ENCODE measurements around the gene LAMA4.

The LAMA4 gene

DNA sequence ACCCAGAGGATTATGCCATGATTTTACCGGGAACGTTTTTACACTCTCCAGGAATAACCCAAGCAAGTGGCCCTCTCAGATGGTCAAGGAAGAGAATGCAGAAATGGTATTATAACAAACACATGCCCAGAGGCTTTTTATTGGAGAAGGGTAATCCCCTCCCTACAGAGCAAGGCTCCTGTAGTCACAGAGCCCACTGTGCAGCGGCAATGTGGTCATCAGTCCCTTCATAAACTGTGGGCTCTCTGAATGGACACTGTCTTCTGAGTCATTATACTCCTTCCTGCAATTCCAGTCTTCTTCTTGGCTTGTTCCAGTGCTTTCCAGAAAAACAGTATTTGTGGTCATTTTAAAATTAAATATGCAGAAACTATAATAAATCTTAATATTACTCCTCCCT is 74.7 kb downstream of the LAMA4 start:
- TF ChIP-seq, protein P1, sequence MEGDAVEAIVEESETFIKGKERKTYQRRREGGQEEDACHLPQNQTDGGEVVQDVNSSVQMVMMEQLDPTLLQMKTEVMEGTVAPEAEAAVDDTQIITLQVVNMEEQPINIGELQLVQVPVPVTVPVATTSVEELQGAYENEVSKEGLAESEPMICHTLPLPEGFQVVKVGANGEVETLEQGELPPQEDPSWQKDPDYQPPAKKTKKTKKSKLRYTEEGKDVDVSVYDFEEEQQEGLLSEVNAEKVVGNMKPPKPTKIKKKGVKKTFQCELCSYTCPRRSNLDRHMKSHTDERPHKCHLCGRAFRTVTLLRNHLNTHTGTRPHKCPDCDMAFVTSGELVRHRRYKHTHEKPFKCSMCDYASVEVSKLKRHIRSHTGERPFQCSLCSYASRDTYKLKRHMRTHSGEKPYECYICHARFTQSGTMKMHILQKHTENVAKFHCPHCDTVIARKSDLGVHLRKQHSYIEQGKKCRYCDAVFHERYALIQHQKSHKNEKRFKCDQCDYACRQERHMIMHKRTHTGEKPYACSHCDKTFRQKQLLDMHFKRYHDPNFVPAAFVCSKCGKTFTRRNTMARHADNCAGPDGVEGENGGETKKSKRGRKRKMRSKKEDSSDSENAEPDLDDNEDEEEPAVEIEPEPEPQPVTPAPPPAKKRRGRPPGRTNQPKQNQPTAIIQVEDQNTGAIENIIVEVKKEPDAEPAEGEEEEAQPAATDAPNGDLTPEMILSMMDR (conservative IDR thresholded peaks at IDR 0.05; ENCODE audit: low read length): no peak
- DNase-seq (ENCODE audit: low read depth): no peak
- H3K4me3 ChIP-seq (ENCODE audit: low read length): no peak overlapping the region

DNA sequence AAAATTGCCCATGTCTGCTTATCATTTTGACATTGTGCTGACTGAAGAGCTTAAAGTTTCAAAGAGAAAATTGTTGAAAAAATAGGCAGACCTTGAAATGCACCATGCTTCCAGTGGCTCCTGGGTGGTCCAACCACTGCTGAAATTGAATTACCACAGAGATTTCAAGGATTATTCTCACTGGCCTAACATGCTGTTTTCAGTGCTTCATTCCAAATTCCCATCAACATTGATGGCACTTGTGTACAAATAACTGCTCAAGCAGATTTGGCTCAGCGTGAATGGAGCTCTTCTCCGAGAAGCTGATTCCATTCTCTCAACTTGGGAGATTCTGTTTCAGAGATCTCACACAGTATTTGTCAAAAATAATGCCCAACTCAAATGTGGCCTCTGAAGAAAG is 75.5 kb downstream of the LAMA4 start:
- TF ChIP-seq, protein P1 (conservative IDR thresholded peaks at IDR 0.05; ENCODE audit: low read length): no peak
- H3K4me3 ChIP-seq (ENCODE audit: low read length): no peak overlapping the region

DNA sequence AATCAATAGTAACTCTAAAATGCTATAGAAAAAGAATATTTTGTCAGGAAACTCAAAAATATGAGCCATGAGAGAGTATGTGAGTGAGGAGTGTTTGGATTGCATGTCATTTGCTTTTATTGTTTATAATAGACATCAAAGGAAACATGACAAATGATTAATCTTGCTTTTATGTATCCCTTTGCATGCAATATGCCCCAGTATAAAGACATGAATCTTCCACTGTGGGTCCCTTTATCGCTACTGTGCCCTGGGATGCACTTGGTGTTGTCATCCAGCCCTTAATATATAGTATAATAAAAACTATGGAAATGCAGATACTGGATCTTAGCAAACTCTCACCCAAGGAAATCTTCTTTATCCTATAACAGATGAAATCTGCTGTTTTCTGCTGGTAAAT is 77.3 kb downstream of the LAMA4 start:
- TF ChIP-seq, protein P1 (conservative IDR thresholded peaks at IDR 0.05; ENCODE audit: low read length): no peak
- H3K4me3 ChIP-seq (ENCODE audit: low read length): no peak overlapping the region
- DNase-seq (ENCODE audit: low read depth): no peak

More for the DNA sequence above, 75.5 kb downstream of the LAMA4 start:
- DNase-seq (ENCODE audit: low read depth): no peak

DNA sequence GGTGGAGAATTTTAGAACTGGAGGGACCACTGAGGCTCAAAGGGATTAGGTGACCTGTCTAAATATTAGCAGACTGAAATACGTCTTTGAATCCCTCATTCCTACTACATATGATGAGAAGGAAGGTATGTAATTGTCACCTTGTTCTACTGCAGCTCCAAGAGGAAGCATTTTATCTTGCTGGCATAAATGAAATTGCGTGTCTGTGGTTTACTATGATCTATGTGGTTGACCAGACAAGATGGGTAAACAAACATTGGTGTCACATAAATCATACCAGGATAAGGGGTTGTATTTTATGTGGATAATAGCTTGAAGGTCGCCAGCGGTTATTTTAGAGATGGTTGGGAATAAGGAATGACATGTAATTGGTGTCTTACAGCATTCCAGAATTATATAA is 78.2 kb downstream of the LAMA4 start:
- TF ChIP-seq, protein P1 (conservative IDR thresholded peaks at IDR 0.05; ENCODE audit: low read length): no peak
- no peak for DNase-seq (ENCODE audit: low read depth)
- no peak overlapping the region for H3K4me3 ChIP-seq (ENCODE audit: low read length)

DNA sequence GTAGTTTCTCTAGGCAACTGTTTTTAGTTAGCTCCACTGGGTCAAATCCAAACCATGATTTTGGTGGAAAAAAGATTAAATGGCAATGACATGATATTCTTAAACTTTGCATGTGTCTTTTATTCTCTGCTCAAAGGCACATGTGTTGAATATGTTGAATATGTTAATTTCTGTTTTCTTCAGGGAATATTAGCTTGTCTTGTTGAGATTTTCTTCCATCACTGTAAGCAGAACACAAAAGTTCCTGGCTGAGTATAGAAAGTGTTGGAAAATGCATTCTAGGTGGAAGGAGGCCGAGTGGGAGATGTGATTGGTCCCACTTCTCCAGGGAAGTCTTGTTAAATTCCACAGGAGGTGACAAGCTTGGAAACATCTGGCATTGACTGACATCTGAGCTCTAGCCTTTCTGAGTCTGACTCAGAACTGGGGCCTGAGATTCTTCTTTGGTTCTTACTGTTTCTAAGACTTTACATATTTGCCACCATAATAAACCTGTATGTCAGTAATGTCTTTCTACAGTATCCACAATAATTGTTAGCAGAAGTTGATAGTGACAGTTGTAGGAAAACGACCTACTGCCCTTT is 81.1 kb downstream of the LAMA4 start:
- no peak overlapping the region for H3K4me3 ChIP-seq (ENCODE audit: low read length)
- DNase-seq (ENCODE audit: low read depth): peak; percentile 35
- TF ChIP-seq, protein P1 (conservative IDR thresholded peaks at IDR 0.05; ENCODE audit: low read length): no peak

DNA sequence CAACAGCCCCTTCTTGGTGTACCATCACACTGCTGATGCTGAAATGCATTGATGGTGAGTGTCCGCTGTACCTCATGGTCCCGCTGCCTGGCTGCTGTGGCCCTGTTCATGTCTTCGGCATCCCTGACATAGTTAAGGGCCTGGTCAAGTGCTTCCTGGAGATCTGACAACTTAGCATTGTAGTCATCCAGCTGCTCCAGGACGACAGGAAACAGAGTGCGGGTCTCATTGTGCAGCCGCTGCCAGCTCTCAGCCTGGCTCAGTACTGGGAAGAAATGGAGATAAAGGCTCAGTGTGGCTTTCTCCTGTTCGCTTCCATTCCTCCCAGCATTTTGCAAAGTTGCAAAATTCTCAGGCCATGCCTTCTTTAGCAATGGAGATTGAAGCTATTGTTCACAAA is 81.8 kb downstream of the LAMA4 start:
- TF ChIP-seq, protein P1 (conservative IDR thresholded peaks at IDR 0.05; ENCODE audit: low read length): no peak
- H3K4me3 ChIP-seq (ENCODE audit: low read length): no peak overlapping the region
- no peak for DNase-seq (ENCODE audit: low read depth)

DNA sequence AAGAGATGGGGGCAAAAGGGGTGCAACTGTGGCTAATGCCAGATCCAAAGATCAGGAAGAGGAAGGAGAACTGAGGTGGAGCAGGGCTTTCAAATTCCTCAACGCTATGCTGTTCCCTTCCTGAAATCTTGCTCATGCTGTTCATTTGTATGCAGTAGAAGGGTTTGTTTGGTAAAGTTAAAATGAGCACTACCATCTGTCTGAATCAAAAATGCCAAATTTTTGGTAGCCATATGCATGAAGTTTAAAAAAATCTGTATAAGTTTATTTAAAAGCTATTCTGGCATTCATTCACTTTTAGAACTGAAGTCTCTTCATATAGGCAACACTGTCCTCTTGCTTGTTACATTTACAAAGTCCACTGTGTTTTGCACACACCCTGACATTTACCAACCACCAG is 84.8 kb downstream of the LAMA4 start:
- TF ChIP-seq, protein P1 (conservative IDR thresholded peaks at IDR 0.05; ENCODE audit: low read length): no peak
- no peak for DNase-seq (ENCODE audit: low read depth)
- no peak overlapping the region for H3K4me3 ChIP-seq (ENCODE audit: low read length)

All from AG10803 (cell line).